ENCODE data around the gene HPS1.

The HPS1 gene

GRCh38 chr10:98453729-98454128, 7.0 kb upstream of the HPS1 start:
- no peaks in the 10 kb centered on the region for H3K9me3 ChIP-seq (ENCODE audit: control insufficient read depth, low read length)
- H3K36me3 ChIP-seq (ENCODE audit: control insufficient read depth, insufficient read depth, low read length), result no peaks in the 10 kb centered on the region
- H3K27me3 ChIP-seq (replicated peaks; ENCODE audit: control insufficient read depth, insufficient read depth, low read length, poor library complexity, severe bottlenecking), result no peaks in the 10 kb centered on the region
- H3K4me3 ChIP-seq (ENCODE audit: insufficient read depth, low read depth, low read length, poor library complexity, severe bottlenecking), result no peak overlapping the region
- no peaks in the 10 kb centered on the region for H3K4me1 ChIP-seq (ENCODE audit: control insufficient read depth, insufficient read depth, low read length, poor library complexity, severe bottlenecking)
- no peak overlapping the region for H3K27ac ChIP-seq (ENCODE audit: insufficient read depth, low read length, poor library complexity, severe bottlenecking)
- no peak for DNase-seq

GRCh38 chr10:98450618-98451017, 3.9 kb upstream of the HPS1 start:
- H3K27ac ChIP-seq (ENCODE audit: insufficient read depth, low read length, poor library complexity, severe bottlenecking), result no peak overlapping the region
- DNase-seq, result no peak
- H3K9me3 ChIP-seq (ENCODE audit: control insufficient read depth, low read length), result no peaks in the 10 kb centered on the region
- H3K36me3 ChIP-seq (ENCODE audit: control insufficient read depth, insufficient read depth, low read length), result no peaks in the 10 kb centered on the region
- peaks cover under 1% of the 10 kb centered on the region for H3K4me1 ChIP-seq (ENCODE audit: control insufficient read depth, insufficient read depth, low read length, poor library complexity, severe bottlenecking)
- H3K27me3 ChIP-seq (replicated peaks; ENCODE audit: control insufficient read depth, insufficient read depth, low read length, poor library complexity, severe bottlenecking), result no peaks in the 10 kb centered on the region
- no peak overlapping the region for H3K4me3 ChIP-seq (ENCODE audit: insufficient read depth, low read depth, low read length, poor library complexity, severe bottlenecking)

DNA sequence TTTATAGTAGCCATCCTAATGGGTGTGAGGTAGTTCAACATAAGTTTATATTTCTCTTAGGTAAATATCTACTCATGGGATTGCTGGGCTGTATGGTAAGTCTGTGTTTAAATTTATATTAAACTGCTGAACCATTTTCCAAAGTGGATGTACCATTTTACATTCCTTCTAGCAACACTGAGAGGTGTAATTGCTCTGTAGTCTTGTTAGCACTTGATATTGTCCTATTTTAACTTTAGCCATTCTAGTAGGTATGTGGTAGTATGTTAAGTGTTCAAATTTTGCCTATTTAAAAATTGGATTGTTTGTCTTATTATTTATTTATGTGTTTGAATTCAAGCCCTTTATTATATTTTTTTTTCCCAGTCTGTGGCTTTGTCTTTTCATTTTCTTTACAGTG, 2.6 kb upstream of the HPS1 start:
- Histone ChIP-seq H3K9me3 (ENCODE audit: control insufficient read depth, low read length) (no peaks in the 10 kb centered on the region), H3K4me3 (ENCODE audit: insufficient read depth, low read depth, low read length, poor library complexity, severe bottlenecking) (no peak overlapping the region), H3K4me1 (ENCODE audit: control insufficient read depth, insufficient read depth, low read length, poor library complexity, severe bottlenecking) (peaks cover 5% of the 10 kb centered on the region), H3K27ac (ENCODE audit: insufficient read depth, low read length, poor library complexity, severe bottlenecking) (no peak overlapping the region), H3K36me3 (ENCODE audit: control insufficient read depth, insufficient read depth, low read length) (peaks cover 4% of the 10 kb centered on the region), H3K27me3 (replicated peaks; ENCODE audit: control insufficient read depth, insufficient read depth, low read length, poor library complexity, severe bottlenecking) (no peaks in the 10 kb centered on the region)
- DNase-seq, result no peak

- peaks cover 5% of the 10 kb centered on the region for H3K4me1 ChIP-seq (ENCODE audit: control insufficient read depth, insufficient read depth, low read length, poor library complexity, severe bottlenecking)
- peak overlapping the region; percentile 77 for H3K27ac ChIP-seq (ENCODE audit: insufficient read depth, low read length, poor library complexity, severe bottlenecking)
- DNase-seq, result peak in 1 of 3 donors; percentile 17
- H3K27me3 ChIP-seq (replicated peaks; ENCODE audit: control insufficient read depth, insufficient read depth, low read length, poor library complexity, severe bottlenecking), result no peaks in the 10 kb centered on the region
- peaks cover 29% of the 10 kb centered on the region for H3K36me3 ChIP-seq (ENCODE audit: control insufficient read depth, insufficient read depth, low read length)
- peak overlapping the region; percentile 93 for H3K4me3 ChIP-seq (ENCODE audit: insufficient read depth, low read depth, low read length, poor library complexity, severe bottlenecking)
- H3K9me3 ChIP-seq (ENCODE audit: control insufficient read depth, low read length), result no peaks in the 10 kb centered on the region
Observed at GRCh38 chr10:98446151-98446660, 529 bp downstream of the HPS1 start.

- H3K27ac ChIP-seq (ENCODE audit: insufficient read depth, low read length, poor library complexity, severe bottlenecking), result peak overlapping the region; percentile 77
- peaks cover 33% of the 10 kb centered on the region for H3K36me3 ChIP-seq (ENCODE audit: control insufficient read depth, insufficient read depth, low read length)
- no peaks in the 10 kb centered on the region for H3K27me3 ChIP-seq (replicated peaks; ENCODE audit: control insufficient read depth, insufficient read depth, low read length, poor library complexity, severe bottlenecking)
- no peak for DNase-seq
- H3K9me3 ChIP-seq (ENCODE audit: control insufficient read depth, low read length), result no peaks in the 10 kb centered on the region
- H3K4me1 ChIP-seq (ENCODE audit: control insufficient read depth, insufficient read depth, low read length, poor library complexity, severe bottlenecking), result peaks cover 5% of the 10 kb centered on the region
- H3K4me3 ChIP-seq (ENCODE audit: insufficient read depth, low read depth, low read length, poor library complexity, severe bottlenecking), result no peak overlapping the region
Observed at GRCh38 chr10:98445200-98445812, 1.4 kb downstream of the HPS1 start.

- Histone ChIP-seq H3K27ac (ENCODE audit: insufficient read depth, low read length, poor library complexity, severe bottlenecking) (no peak overlapping the region), H3K27me3 (replicated peaks; ENCODE audit: control insufficient read depth, insufficient read depth, low read length, poor library complexity, severe bottlenecking) (no peaks in the 10 kb centered on the region), H3K4me1 (ENCODE audit: control insufficient read depth, insufficient read depth, low read length, poor library complexity, severe bottlenecking) (peaks cover 5% of the 10 kb centered on the region)
Observed at GRCh38 chr10:98444314-98445006, 2.3 kb downstream of the HPS1 start.

DNA sequence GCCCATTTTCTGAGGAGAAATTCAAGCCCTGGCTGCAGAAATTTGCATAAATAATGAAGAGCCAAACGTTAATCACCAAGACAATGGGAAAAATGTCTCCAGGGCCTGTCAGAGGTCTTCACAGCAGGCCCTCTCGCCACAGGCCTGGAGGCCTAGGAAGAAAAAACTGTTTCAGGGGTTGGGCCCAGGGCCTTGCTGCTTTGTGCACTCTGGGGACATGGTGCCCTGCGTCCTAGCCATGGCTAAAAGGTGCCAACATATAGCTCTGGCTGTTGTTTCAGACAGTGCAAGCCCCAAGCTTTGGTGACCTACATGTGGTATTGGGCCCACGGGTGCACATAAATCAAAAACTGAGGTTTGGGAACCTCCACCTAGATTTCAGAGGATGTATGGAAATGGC, 8.0 kb downstream of the HPS1 start:
- DNase-seq, result no peak
- Histone ChIP-seq H3K36me3 (ENCODE audit: control insufficient read depth, insufficient read depth, low read length) (peaks cover 67% of the 10 kb centered on the region), H3K27me3 (replicated peaks; ENCODE audit: control insufficient read depth, insufficient read depth, low read length, poor library complexity, severe bottlenecking) (no peaks in the 10 kb centered on the region), H3K9me3 (ENCODE audit: control insufficient read depth, low read length) (no peaks in the 10 kb centered on the region), H3K4me3 (ENCODE audit: insufficient read depth, low read depth, low read length, poor library complexity, severe bottlenecking) (no peak overlapping the region), H3K27ac (ENCODE audit: insufficient read depth, low read length, poor library complexity, severe bottlenecking) (no peak overlapping the region), H3K4me1 (ENCODE audit: control insufficient read depth, insufficient read depth, low read length, poor library complexity, severe bottlenecking) (no peaks in the 10 kb centered on the region)

More at GRCh38 chr10:98444314-98445006, 2.3 kb downstream of the HPS1 start:
- Histone ChIP-seq H3K9me3 (ENCODE audit: control insufficient read depth, low read length) (no peaks in the 10 kb centered on the region), H3K36me3 (ENCODE audit: control insufficient read depth, insufficient read depth, low read length) (peaks cover 39% of the 10 kb centered on the region), H3K4me3 (ENCODE audit: insufficient read depth, low read depth, low read length, poor library complexity, severe bottlenecking) (no peak overlapping the region)
- no peak for DNase-seq

DNA sequence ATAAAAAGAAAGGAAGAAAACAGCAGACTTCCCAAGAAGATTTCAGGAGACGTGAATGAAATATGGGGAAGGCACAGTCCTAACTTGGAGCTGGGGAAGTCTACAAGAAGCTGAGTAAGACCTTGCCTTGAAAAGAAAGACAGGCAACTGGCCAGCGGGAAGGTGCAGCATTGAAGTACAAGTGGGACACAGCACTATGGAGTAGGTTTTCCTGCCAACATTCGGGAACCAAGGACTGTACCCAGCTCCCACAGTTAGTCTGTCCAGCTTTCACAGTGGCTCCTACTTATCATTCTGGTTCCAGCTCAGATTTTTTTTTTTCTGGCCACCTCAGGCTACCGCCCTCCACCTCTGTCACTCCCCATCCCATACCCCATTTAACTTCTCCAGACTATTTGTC, 10.0 kb downstream of the HPS1 start:
- Histone ChIP-seq H3K9me3 (ENCODE audit: control insufficient read depth, low read length) (no peaks in the 10 kb centered on the region), H3K36me3 (ENCODE audit: control insufficient read depth, insufficient read depth, low read length) (peaks cover 67% of the 10 kb centered on the region), H3K27ac (ENCODE audit: insufficient read depth, low read length, poor library complexity, severe bottlenecking) (no peak overlapping the region)

GRCh38 chr10:98435178-98435577, 11.6 kb downstream of the HPS1 start:
- no peak overlapping the region for H3K27ac ChIP-seq (ENCODE audit: insufficient read depth, low read length, poor library complexity, severe bottlenecking)
- no peaks in the 10 kb centered on the region for H3K9me3 ChIP-seq (ENCODE audit: control insufficient read depth, low read length)
- no peaks in the 10 kb centered on the region for H3K27me3 ChIP-seq (replicated peaks; ENCODE audit: control insufficient read depth, insufficient read depth, low read length, poor library complexity, severe bottlenecking)
- no peak for DNase-seq
- peaks cover 72% of the 10 kb centered on the region for H3K36me3 ChIP-seq (ENCODE audit: control insufficient read depth, insufficient read depth, low read length)
- no peaks in the 10 kb centered on the region for H3K4me1 ChIP-seq (ENCODE audit: control insufficient read depth, insufficient read depth, low read length, poor library complexity, severe bottlenecking)
- H3K4me3 ChIP-seq (ENCODE audit: insufficient read depth, low read depth, low read length, poor library complexity, severe bottlenecking), result no peak overlapping the region

More for the DNA sequence above, 10.0 kb downstream of the HPS1 start:
- H3K4me3 ChIP-seq (ENCODE audit: insufficient read depth, low read depth, low read length, poor library complexity, severe bottlenecking), result no peak overlapping the region
- no peak for DNase-seq
- H3K27me3 ChIP-seq (replicated peaks; ENCODE audit: control insufficient read depth, insufficient read depth, low read length, poor library complexity, severe bottlenecking), result no peaks in the 10 kb centered on the region
- no peaks in the 10 kb centered on the region for H3K4me1 ChIP-seq (ENCODE audit: control insufficient read depth, insufficient read depth, low read length, poor library complexity, severe bottlenecking)
